Neuron (in vitro differentiated cells): ENCODE data around the gene ERVFRD-1.
"Not testable (repeated sequence)": the region's sequence is repeated elsewhere in the genome, so short reads cannot be mapped to it uniquely, and the experiment has no call there.

ENCODE experiments used
- H2AFZ ChIP-seq: one replicate; pipeline ENCODE4 v1.6.1; 2013; ENCODE audit warnings: low read depth, mild to moderate bottlenecking, inconsistent platforms, low read length, moderate library complexity
- H3K27me3 ChIP-seq: one replicate; pipeline ENCODE4 v1.6.1; 2013; ENCODE audit warnings: low read length; ENCODE audit not compliant: insufficient read depth
- H3K36me3 ChIP-seq: one replicate; pipeline ENCODE4 v1.6.1; 2013; ENCODE audit warnings: low read length; ENCODE audit not compliant: insufficient read depth
- H3K4me1 ChIP-seq: one replicate; pipeline ENCODE4 v1.6.1; 2013; ENCODE audit warnings: low read length; ENCODE audit not compliant: insufficient read depth
- H3K4me3 ChIP-seq: 2 replicates; pipeline ENCODE4 v1.5.1; 2013; ENCODE audit warnings: mild to moderate bottlenecking, low read length, moderate library complexity
- H3K9me3 ChIP-seq: one replicate; pipeline ENCODE4 v1.6.1; 2013; ENCODE audit warnings: low read length

Gene ERVFRD-1

DNA sequence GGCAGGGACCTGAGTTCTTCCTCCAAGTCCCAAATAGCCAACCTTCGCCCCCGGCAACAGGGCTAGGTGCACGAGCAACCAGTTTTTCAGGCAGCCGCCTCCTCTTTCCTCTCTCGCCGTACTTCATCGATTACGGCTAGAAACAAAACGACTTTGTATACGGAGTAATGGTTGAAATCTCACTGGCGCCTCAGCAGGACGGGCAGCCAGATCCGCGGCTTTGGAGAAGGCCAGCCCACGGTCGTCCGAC is 18.2 kb downstream of the ERVFRD-1 start:
- H3K36me3 ChIP-seq: no peaks in the 10 kb centered on the region
- no peaks in the 10 kb centered on the region for H3K9me3 ChIP-seq
- peak overlapping the region; percentile 91 for H2AFZ ChIP-seq
- no peaks in the 10 kb centered on the region for H3K27me3 ChIP-seq
- H3K4me1 ChIP-seq: peaks cover 14% of the 10 kb centered on the region
- H3K4me3 ChIP-seq: peak overlapping the region; percentile 96

DNA sequence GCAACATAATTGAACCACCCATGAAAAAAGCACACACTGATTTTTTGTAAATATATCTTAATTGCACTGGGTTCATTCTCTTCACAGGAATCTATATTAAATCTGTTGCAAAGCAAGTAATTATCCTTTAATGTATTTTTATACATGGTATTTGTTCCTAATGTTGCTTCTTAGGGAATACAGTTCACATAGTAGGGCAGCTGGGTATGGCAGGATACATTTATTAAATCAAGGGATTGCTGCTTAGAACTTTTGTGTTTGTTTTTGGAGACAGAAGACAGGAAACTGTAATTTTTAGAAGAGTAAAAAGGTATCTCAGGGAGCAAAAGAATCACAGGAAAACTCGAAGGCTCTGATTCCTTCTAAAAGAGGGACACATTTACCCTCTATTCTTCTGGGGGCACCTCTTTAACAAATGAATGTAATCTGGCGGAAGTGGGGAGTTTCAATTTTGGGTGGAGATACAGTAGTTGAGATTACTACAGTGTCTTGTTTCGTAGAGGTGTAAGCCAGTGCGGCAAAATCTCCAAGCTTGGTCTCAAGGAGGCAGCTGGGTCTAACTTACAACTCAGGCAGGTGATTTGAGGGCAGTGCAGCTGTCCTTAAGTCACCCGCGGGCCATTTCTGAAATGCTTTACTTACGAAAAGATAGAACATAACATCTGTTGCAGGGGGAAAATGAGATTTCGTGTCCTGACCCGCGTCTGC is 18.7 kb downstream of the ERVFRD-1 start:
- H3K27me3 ChIP-seq: no peaks in the 10 kb centered on the region
- peak overlapping the region; percentile 91 for H2AFZ ChIP-seq
- H3K4me3 ChIP-seq: peak overlapping the region; percentile 96
- H3K36me3 ChIP-seq: no peaks in the 10 kb centered on the region
- peaks cover 14% of the 10 kb centered on the region for H3K4me1 ChIP-seq
- no peaks in the 10 kb centered on the region for H3K9me3 ChIP-seq

DNA sequence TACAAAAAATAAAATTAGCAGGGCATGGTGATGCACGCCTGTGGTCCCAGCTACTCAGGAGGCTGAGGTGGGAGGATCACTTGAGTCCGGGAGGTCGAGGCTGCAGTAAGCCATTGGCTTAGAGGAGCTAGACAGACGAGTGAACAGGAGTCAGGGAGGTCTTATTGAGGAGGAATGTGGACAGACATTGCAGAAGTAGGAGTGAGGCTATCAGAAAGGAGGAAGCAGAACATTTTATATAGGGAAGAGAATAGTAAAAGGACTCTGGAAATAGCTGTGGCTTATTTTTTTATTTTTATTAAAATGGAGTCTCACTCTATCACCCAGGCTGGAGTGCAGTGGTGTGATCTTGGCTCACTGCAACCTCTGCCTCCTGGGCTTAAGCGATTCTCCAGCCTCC is 20.4 kb downstream of the ERVFRD-1 start:
- not testable (repeated sequence) for H3K27me3 ChIP-seq, H3K36me3 ChIP-seq, H3K4me3 ChIP-seq, H3K9me3 ChIP-seq, H2AFZ ChIP-seq
- H3K4me1 ChIP-seq: peaks cover 14% of the 10 kb centered on the region

DNA sequence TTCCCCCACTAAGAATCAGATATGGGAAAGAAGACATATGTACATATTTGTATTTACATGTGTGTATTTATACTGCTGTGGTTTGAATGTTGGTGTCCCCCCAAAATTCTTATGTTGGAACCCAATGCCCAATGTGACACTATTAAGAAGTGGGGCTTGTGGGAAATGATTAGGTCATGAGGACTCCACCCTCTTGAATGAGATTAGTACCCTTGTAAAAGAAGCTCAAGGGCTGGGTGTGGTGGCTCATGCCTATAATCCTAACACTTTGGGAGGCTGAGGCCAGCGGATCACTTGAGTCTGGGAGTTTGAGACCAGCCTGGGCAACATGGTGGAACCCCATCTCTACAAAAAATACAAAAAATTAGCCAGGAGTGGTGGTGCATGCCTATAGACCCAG is 21.8 kb downstream of the ERVFRD-1 start:
- Histone ChIP-seq H3K36me3 (no peaks in the 10 kb centered on the region), H3K9me3 (no peaks in the 10 kb centered on the region), H2AFZ (no peak overlapping the region), H3K4me1 (peaks cover 3% of the 10 kb centered on the region), H3K4me3 (no peak overlapping the region), H3K27me3 (no peaks in the 10 kb centered on the region)

DNA sequence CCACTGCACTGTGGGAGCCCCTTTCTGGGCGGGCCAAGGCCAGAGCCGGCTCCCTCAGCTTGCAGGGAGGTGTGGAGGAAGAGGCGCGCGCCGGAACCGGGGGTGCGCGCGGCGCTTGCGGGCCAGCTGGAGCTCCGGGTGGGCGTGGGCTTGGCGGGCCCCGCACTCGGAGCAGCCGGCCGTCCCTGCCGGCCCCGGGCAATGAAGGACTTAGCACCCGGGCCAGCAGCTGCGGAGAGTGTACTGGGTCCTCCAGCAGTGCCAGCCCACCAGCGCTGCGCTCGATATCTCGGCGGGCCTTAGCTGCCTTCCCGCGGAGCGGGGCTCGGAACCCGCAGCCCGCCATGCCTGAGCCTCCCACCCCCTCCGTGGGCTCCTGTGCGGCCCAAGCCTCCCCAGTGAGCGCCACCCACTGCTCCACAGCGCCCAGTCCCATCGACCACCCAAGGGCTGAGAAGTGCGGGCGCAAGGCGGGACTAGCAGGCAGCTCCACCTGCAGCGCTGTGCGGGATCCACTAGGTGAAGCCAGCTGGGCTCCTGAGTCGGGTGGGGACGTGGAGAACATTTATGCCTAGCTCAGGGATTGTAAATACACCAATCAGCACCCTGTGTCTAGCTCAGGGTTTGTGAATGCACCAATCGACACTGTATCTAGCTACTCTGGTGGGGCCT is 24.2 kb downstream of the ERVFRD-1 start:
- H3K27me3 ChIP-seq, H2AFZ ChIP-seq, H3K9me3 ChIP-seq, H3K4me1 ChIP-seq, H3K36me3 ChIP-seq, H3K4me3 ChIP-seq: not testable (repeated sequence)

DNA sequence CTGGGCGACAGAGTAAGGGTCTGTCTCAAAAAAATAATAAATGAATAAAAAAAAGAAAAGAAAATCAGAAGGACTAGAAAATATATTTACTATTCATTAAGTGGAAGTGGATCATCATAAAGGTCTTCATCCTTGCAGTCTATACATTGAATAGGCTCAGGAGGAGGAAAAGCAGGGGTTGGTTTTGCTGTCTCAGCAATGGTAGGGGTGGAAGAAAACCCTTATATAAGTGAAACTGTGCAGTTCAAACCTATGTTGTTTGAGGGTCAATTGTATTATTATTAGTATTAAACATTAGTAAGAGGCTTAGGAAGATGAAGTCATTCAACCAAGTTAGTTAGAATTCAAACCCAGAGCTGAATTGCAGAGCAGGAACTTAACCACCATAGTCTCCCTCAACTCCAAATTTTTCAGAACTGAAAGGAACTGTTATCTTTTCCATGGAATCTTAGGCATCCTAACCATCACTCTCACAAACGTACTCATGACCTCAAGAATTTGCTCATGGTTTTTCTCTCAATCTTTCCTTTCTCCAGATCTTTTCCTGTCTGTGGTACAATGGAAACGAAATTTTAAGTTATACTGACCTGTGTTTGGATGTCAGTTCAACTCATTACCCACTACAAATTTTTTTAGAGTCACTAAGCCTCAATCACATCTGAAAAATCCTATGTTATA is 25.6 kb downstream of the ERVFRD-1 start:
- Histone ChIP-seq H3K4me3 (no peak overlapping the region), H3K9me3 (no peaks in the 10 kb centered on the region), H3K36me3 (no peaks in the 10 kb centered on the region), H3K27me3 (no peaks in the 10 kb centered on the region), H3K4me1 (no peaks in the 10 kb centered on the region), H2AFZ (no peak overlapping the region)

DNA sequence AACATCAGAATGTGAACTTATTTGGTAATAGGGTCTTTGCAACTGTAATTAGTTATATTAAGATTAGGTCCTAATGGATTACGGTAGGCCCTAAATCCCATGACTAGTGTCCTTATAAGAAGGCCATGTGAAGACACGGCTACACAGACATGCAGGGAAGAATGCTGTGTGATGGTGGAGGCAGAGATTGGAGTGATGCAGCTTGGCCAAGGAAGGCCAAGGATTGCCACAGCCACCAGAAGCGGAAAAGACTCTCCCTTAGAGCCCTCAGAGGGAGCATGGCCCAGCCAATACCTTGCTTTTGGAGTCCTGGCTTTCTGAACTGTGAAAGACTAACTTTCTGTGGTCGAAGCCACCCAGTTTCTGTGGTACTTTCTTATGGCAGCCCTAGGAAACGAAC is 27.6 kb downstream of the ERVFRD-1 start:
- no peaks in the 10 kb centered on the region for H3K4me1 ChIP-seq
- H2AFZ ChIP-seq: no peak overlapping the region
- H3K36me3 ChIP-seq: no peaks in the 10 kb centered on the region
- no peaks in the 10 kb centered on the region for H3K27me3 ChIP-seq
- H3K4me3 ChIP-seq: no peak overlapping the region
- no peaks in the 10 kb centered on the region for H3K9me3 ChIP-seq

DNA sequence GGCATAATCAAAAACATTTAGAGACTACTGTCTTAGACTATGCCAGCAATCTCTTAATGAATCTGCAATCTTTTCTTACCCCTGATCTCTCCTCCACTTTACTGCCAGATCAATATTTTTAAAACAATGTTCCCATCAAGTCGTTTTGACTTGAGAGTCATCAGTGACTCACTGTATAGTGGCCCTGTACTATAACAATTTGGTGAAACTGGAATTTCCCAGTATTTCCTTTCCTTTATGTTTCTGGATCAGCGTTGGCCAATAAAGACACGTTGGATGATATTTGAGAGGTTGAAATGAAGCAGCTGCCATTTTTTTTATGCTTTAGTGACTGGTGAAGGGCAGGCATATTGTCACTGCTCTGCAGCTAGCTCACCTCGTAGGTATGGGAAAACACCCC is 28.0 kb downstream of the ERVFRD-1 start:
- H3K36me3 ChIP-seq: no peaks in the 10 kb centered on the region
- no peaks in the 10 kb centered on the region for H3K27me3 ChIP-seq
- no peak overlapping the region for H2AFZ ChIP-seq
- no peaks in the 10 kb centered on the region for H3K9me3 ChIP-seq
- H3K4me3 ChIP-seq: no peak overlapping the region
- H3K4me1 ChIP-seq: no peaks in the 10 kb centered on the region

DNA sequence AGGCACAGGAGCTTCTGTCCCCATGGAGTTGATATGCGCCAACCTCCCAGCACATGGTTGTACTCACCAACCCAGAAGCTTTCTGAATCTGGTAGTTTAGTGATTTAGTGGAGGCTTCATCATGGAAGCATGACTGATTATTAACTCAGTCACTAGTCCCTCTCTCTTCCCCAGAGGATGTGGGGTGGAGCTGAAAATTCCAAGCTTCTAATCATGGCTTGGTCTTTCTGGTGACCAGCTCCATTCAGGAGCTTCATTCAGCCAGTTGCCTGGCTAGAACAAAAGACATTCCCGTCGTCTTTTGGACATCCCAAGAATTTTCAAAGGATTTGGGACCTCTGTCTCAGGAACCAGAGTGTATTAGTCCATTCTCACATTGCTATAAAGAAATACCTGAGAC is 31.2 kb downstream of the ERVFRD-1 start:
- Histone ChIP-seq H3K36me3 (no peaks in the 10 kb centered on the region), H2AFZ (no peak overlapping the region), H3K9me3 (no peaks in the 10 kb centered on the region), H3K27me3 (no peaks in the 10 kb centered on the region), H3K4me3 (no peak overlapping the region), H3K4me1 (no peaks in the 10 kb centered on the region)

DNA sequence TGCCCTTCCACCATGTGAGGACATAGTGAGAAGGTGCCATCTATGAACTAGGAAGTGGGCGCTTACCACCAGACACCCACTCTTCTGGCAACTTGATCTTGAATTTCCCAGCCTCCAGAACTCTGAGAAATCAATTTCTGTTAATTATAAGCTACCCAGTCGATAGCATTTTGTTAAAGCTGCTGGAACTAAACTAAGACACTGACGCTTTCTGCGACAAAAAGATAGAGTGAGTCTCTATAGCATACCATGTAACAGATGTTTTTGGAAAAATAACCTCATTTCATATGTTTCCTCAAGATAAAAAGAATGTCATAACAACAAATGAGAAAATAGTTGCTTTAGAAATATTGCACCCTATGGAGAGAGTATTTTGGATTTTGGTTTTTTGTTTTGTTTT is 33.3 kb downstream of the ERVFRD-1 start:
- Histone ChIP-seq H3K36me3 (no peaks in the 10 kb centered on the region), H3K4me3 (no peak overlapping the region)

DNA sequence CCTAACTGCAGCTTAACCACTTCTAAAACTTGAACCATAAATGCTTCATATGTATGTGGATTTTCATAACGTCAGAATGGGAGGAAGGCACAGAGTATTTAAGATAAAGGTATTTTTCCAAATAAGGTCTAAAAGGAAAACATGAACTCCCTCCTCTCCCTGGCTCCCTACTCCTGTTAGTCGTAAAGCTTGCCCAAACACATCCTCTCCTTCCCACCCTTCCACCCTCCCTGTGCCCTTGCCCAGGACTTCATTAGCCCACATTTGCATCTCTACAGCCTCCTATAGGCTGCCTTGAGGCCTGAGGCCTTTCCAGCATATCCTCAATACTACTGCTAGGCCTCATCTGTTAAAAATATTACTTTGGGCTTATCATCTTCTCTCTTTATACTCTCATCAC is 35.0 kb downstream of the ERVFRD-1 start:
- Histone ChIP-seq H3K36me3 (no peaks in the 10 kb centered on the region), H3K4me3 (no peak overlapping the region), H3K9me3 (no peaks in the 10 kb centered on the region), H3K4me1 (no peaks in the 10 kb centered on the region), H2AFZ (no peak overlapping the region), H3K27me3 (no peaks in the 10 kb centered on the region)

More for the DNA sequence above, 33.3 kb downstream of the ERVFRD-1 start:
- H3K4me1 ChIP-seq: no peaks in the 10 kb centered on the region
- H2AFZ ChIP-seq: no peak overlapping the region
- no peaks in the 10 kb centered on the region for H3K9me3 ChIP-seq
- no peaks in the 10 kb centered on the region for H3K27me3 ChIP-seq

DNA sequence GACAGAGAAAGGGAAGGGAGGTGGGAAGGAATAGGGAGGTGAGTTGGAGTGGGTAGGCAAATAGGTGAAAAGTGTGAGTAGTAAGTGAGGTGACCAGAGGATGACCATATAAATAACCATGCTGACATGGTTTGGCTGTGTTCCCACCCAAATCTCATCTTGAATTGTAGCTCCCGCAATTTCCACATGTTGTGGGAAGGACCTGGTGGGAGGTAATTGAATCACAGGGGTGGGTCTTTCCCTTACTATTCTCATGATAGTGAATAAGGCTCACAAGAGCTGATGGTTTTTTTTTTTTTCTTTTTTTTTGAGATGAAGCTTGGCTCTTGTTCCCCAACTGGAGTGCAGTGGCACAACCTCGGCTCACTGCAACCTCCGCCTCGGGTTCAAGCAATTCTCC is 39.4 kb downstream of the ERVFRD-1 start:
- Histone ChIP-seq H3K27me3 (no peaks in the 10 kb centered on the region), H3K4me3 (no peak overlapping the region), H2AFZ (no peak overlapping the region), H3K36me3 (no peaks in the 10 kb centered on the region), H3K4me1 (no peaks in the 10 kb centered on the region), H3K9me3 (no peaks in the 10 kb centered on the region)

DNA sequence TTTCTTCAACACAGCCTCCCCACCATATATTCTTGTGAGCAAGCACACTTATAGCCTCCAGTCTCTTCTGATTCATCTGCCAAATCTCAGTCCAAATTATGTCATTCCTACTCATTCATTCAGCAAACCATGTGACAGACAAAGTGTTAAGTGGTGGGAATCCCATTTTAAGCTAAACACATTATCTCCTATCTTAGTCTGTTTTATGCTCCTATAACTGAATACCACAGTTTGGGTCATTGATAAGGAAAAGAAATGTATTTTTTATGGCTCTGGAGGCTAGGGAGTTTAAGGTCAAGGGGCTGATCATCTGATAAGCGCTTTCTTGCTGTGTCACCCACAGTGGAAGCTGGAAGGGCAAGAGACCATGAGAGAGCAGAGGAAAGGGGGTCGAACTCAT is 41.8 kb downstream of the ERVFRD-1 start:
- peaks cover 2% of the 10 kb centered on the region for H3K4me1 ChIP-seq
- no peaks in the 10 kb centered on the region for H3K9me3 ChIP-seq
- no peaks in the 10 kb centered on the region for H3K36me3 ChIP-seq
- no peaks in the 10 kb centered on the region for H3K27me3 ChIP-seq
- H3K4me3 ChIP-seq: no peak overlapping the region
- H2AFZ ChIP-seq: no peak overlapping the region
